Activated CD4-positive, alpha-beta T cell treated with anti-CD3 and anti-CD28 coated beads, Interleukin-2, amount 10 ng/mL, durations not matched to agents 24 days and 14 days (primary cell): Measurements from ENCODE around the gene ASGR1. TPM values are rescaled to one million over a fixed set of nuclear protein-coding genes. Genes with fewer than 3 reads are reported as not detected.
"Not testable (repeated sequence)": the region's sequence is repeated elsewhere in the genome, so short reads cannot be mapped to it uniquely, and the experiment has no call there.

Experiments used
- DNase-seq: peaks from one replicate; pipeline ENCODE4 v3.0.0; 2022
- H3K27ac Mint-ChIP-seq: one replicate; pipeline ENCODE4 v1.8.0; 2022; ENCODE audit warnings: mild to moderate bottlenecking, mixed read lengths
- H3K27me3 Mint-ChIP-seq: one replicate; pipeline ENCODE4 v1.8.0; 2022; ENCODE audit warnings: mixed read lengths
- H3K36me3 Mint-ChIP-seq: one replicate; pipeline ENCODE4 v1.8.0; 2022; ENCODE audit warnings: low read depth, mild to moderate bottlenecking, mixed read lengths
- H3K4me1 Mint-ChIP-seq: one replicate; pipeline ENCODE4 v1.8.0; 2021; ENCODE audit warnings: mixed read lengths
- H3K4me3 Mint-ChIP-seq: one replicate; pipeline ENCODE4 v1.8.0; 2022; ENCODE audit warnings: mild to moderate bottlenecking, moderate library complexity, mixed read lengths
- H3K9me3 Mint-ChIP-seq: one replicate; pipeline ENCODE4 v1.8.0; 2021; ENCODE audit warnings: mixed read lengths
- intact Hi-C: fragments of 100-400 bp; cut with micrococcal nuclease; formaldehyde crosslinking; loops from one replicate; pipeline ENCODE4 v1.15.1; 2023
- total RNA-seq: library from RNA; stranded (reverse); gene quantifications from 2 replicates; pipeline ENCODE4 v1.2.3, GENCODE V29; 2022

Gene ASGR1
- total RNA-seq, 1 donor from 2014 or later = 1.8 TPM

- no peaks in the 10 kb centered on the region for H3K9me3 Mint-ChIP-seq
- peaks cover 10% of the 10 kb centered on the region for H3K4me1 Mint-ChIP-seq
- intact Hi-C loops = no loop called here
- no peak for DNase-seq
- peaks cover 15% of the 10 kb centered on the region for H3K27me3 Mint-ChIP-seq
- H3K27ac Mint-ChIP-seq = no peak overlapping the region
- no peaks in the 10 kb centered on the region for H3K36me3 Mint-ChIP-seq
- no peak overlapping the region for H3K4me3 Mint-ChIP-seq
Measured at GRCh38 chr17:7174603-7175326, 4.4 kb downstream of the ASGR1 start.

GRCh38 chr17:7173687-7174602 lies 5.2 kb downstream of the ASGR1 start:
- Mint-ChIP-seq H3K27ac (no peak overlapping the region), H3K4me1 (peaks cover 10% of the 10 kb centered on the region), H3K4me3 (no peak overlapping the region), H3K27me3 (peaks cover 13% of the 10 kb centered on the region), H3K36me3 (no peaks in the 10 kb centered on the region), H3K9me3 (no peaks in the 10 kb centered on the region)
- DNase-seq = peak; percentile 84
- intact Hi-C loops = no loop called here

GRCh38 chr17:7172522-7173191 lies 6.5 kb downstream of the ASGR1 start:
- H3K27ac Mint-ChIP-seq, DNase-seq, H3K27me3 Mint-ChIP-seq, H3K4me3 Mint-ChIP-seq, intact Hi-C loops, H3K36me3 Mint-ChIP-seq, H3K9me3 Mint-ChIP-seq, H3K4me1 Mint-ChIP-seq: not testable (repeated sequence)

- H3K4me3 Mint-ChIP-seq, DNase-seq, intact Hi-C loops, H3K27ac Mint-ChIP-seq, H3K4me1 Mint-ChIP-seq, H3K9me3 Mint-ChIP-seq, H3K36me3 Mint-ChIP-seq: not testable (repeated sequence)
- peaks cover 12% of the 10 kb centered on the region for H3K27me3 Mint-ChIP-seq
Measured at GRCh38 chr17:7169565-7169908, 9.6 kb downstream of the ASGR1 start.

- DNase-seq, H3K9me3 Mint-ChIP-seq, H3K27ac Mint-ChIP-seq, H3K36me3 Mint-ChIP-seq, intact Hi-C loops, H3K4me1 Mint-ChIP-seq, H3K4me3 Mint-ChIP-seq: not testable (repeated sequence)
- peaks cover 13% of the 10 kb centered on the region for H3K27me3 Mint-ChIP-seq
Measured at GRCh38 chr17:7168841-7169564, 10.2 kb downstream of the ASGR1 start.

- H3K4me1 Mint-ChIP-seq = no peaks in the 10 kb centered on the region
- DNase-seq = no peak
- intact Hi-C loops = no loop called here
- H3K36me3 Mint-ChIP-seq = no peaks in the 10 kb centered on the region
- H3K27me3 Mint-ChIP-seq = peaks cover 13% of the 10 kb centered on the region
- H3K4me3 Mint-ChIP-seq = no peak overlapping the region
- no peaks in the 10 kb centered on the region for H3K9me3 Mint-ChIP-seq
- no peak overlapping the region for H3K27ac Mint-ChIP-seq
Measured at GRCh38 chr17:7167832-7168231, 11.3 kb downstream of the ASGR1 start.

- Mint-ChIP-seq H3K36me3 (no peaks in the 10 kb centered on the region), H3K27me3 (peaks cover 9% of the 10 kb centered on the region), H3K4me3 (no peak overlapping the region), H3K9me3 (no peaks in the 10 kb centered on the region), H3K27ac (no peak overlapping the region), H3K4me1 (no peaks in the 10 kb centered on the region)
- intact Hi-C loops = no loop called here
- no peak for DNase-seq
Measured at GRCh38 chr17:7166873-7167272, 12.3 kb downstream of the ASGR1 start.

GRCh38 chr17:7159571-7159970 lies 19.6 kb downstream of the ASGR1 start:
- H3K27ac Mint-ChIP-seq, DNase-seq, H3K9me3 Mint-ChIP-seq, H3K4me3 Mint-ChIP-seq, H3K36me3 Mint-ChIP-seq, intact Hi-C loops, H3K4me1 Mint-ChIP-seq: not testable (repeated sequence)
- peaks cover 21% of the 10 kb centered on the region for H3K27me3 Mint-ChIP-seq

- H3K4me3 Mint-ChIP-seq, DNase-seq, H3K4me1 Mint-ChIP-seq, intact Hi-C loops, H3K27ac Mint-ChIP-seq, H3K9me3 Mint-ChIP-seq, H3K36me3 Mint-ChIP-seq: not testable (repeated sequence)
- H3K27me3 Mint-ChIP-seq = peaks cover 27% of the 10 kb centered on the region
Measured at GRCh38 chr17:7158424-7158823, 20.7 kb downstream of the ASGR1 start.

GRCh38 chr17:7156342-7156940 lies 22.7 kb downstream of the ASGR1 start:
- H3K27me3 Mint-ChIP-seq = peaks cover 37% of the 10 kb centered on the region
- H3K9me3 Mint-ChIP-seq = no peaks in the 10 kb centered on the region
- no peaks in the 10 kb centered on the region for H3K4me1 Mint-ChIP-seq
- no peaks in the 10 kb centered on the region for H3K36me3 Mint-ChIP-seq
- H3K27ac Mint-ChIP-seq = no peak overlapping the region
- intact Hi-C loops = no loop called here
- no peak for DNase-seq
- H3K4me3 Mint-ChIP-seq = no peak overlapping the region

GRCh38 chr17:7147772-7148171 lies 31.4 kb downstream of the ASGR1 start:
- intact Hi-C loops = no loop called here
- Mint-ChIP-seq H3K27me3 (peaks cover 11% of the 10 kb centered on the region), H3K4me3 (no peak overlapping the region), H3K4me1 (no peaks in the 10 kb centered on the region), H3K36me3 (no peaks in the 10 kb centered on the region), H3K27ac (no peak overlapping the region), H3K9me3 (no peaks in the 10 kb centered on the region)
- DNase-seq = no peak

- intact Hi-C loops = no loop called here
- Mint-ChIP-seq H3K9me3 (no peaks in the 10 kb centered on the region), H3K27me3 (no peaks in the 10 kb centered on the region), H3K36me3 (no peaks in the 10 kb centered on the region), H3K27ac (no peak overlapping the region), H3K4me3 (no peak overlapping the region), H3K4me1 (no peaks in the 10 kb centered on the region)
- no peak for DNase-seq
Measured at GRCh38 chr17:7146115-7146514, 33.1 kb downstream of the ASGR1 start.

GRCh38 chr17:7144213-7144612 lies 35.0 kb downstream of the ASGR1 start:
- H3K27ac Mint-ChIP-seq = no peak overlapping the region
- H3K27me3 Mint-ChIP-seq = peaks cover 3% of the 10 kb centered on the region
- intact Hi-C loops = no loop called here
- no peaks in the 10 kb centered on the region for H3K4me1 Mint-ChIP-seq
- no peak overlapping the region for H3K4me3 Mint-ChIP-seq
- H3K9me3 Mint-ChIP-seq = no peaks in the 10 kb centered on the region
- H3K36me3 Mint-ChIP-seq = no peaks in the 10 kb centered on the region
- no peak for DNase-seq
